LNCaP clone FGC (cell line): ENCODE measurements around the gene APOA5.
"Not testable (repeated sequence)": the region's sequence is repeated elsewhere in the genome, so short reads cannot be mapped to it uniquely, and the experiment has no call there.

ENCODE experiments used
- DNase-seq: peaks from one replicate; pipeline ENCODE4 v3.0.0-alpha.2; 2011; ENCODE audit warnings: low read depth
- H3K4me3 ChIP-seq: 2 replicates; pipeline ENCODE4 v1.5.1; 2011; ENCODE audit warnings: mild to moderate bottlenecking, low read depth, low read length, control low read depth
- CTCF ChIP-seq: IDR thresholded peaks from 2 replicates; pipeline ENCODE4 v1.5.1; 2012; ENCODE audit warnings: mild to moderate bottlenecking; ENCODE audit not compliant: control insufficient read depth, insufficient read depth; ENCODE audit errors: extremely low read depth

Gene APOA5

GRCh38 chr11:116807601-116808261 lies 16.1 kb upstream of the APOA5 start:
- no peak for TF ChIP-seq CTCF
- no peak for DNase-seq

DNA sequence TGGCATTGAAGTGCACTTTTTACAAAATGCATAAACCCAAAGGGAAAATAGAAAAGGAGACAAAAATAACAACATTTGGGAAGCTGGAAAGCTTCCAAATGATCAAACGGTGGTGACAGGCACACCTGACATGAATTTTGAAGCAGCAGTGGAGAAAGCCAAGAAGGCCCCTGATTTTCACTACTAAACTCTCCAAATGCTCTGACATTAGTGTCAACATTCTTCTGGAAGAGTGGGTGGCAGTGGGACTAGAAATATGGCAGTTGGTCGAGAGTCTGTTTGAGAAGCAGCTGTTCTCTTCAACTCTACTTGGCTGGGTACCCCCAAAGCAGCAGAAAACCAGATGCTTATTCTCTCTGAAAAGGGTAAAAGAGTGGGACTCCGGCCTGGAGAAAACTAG lies 12.3 kb upstream of the APOA5 start:
- no peak for DNase-seq
- no peak for TF ChIP-seq CTCF
- H3K4me3 ChIP-seq, result no peak overlapping the region

More at GRCh38 chr11:116807601-116808261, 16.1 kb upstream of the APOA5 start:
- H3K4me3 ChIP-seq, result no peak overlapping the region

- DNase-seq, H3K4me3 ChIP-seq: not testable (repeated sequence)
These were observed 10.0 kb upstream of the APOA5 start for GRCh38 chr11:116801662-116802061.

DNA sequence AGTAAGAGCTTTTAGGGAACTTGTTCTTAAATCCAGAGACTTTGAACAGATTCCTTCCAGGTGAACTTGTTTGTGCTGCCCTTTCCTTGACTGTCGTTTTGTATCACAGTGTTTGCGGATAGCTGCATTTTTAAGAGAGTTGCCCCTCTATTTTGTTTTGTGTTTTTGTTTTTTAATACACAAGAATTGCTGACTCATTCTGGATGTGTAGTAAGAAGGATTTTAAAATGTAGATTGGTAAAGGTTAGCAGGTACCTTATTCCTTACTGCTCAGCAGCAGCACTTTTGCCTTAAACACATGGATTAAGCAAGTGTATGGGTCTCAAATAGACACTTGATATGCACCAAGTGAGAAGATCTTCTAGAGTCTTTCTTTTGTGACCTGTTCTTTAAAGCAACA lies 8.9 kb upstream of the APOA5 start:
- H3K4me3 ChIP-seq, result no peak overlapping the region
- TF ChIP-seq CTCF, result no peak
- DNase-seq, result no peak

DNA sequence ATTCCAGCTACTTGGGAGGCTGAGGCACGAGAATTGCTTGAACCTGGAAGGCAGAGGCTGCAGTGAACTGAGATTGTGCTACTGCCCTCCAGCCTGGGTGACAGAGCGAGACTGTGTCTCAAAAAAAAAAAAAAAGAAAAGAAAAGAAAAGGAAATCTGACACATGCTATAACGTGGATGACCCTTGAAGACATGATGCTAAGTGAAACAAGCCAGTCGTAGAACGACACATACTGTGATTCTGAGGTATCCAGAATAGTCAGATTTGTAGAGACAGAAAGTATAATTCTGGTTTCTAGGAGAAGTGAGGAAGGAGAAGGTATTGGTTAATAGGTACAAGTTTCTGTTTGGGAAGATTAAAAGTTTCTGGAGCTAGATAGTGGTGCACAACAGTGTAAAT lies 6.7 kb upstream of the APOA5 start:
- DNase-seq, result no peak
- no peak for TF ChIP-seq CTCF
- no peak overlapping the region for H3K4me3 ChIP-seq

DNA sequence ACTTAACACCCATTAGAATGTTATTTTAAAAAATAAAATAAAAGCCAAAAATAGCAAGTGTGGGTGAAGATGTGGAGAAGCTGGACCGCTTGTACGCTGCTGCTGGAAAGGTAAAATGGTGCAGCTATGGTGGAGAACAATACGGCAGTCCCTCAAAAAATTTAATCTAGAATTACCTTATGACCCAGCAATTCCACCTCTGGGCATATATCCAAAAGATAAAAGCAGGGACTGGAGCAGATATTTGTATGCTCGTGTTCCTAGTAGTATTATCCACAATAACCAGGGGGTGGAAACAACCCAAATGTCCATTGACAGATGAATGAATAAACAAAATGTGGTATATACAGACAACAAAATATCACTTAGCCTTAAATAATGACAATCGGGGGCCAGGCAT lies 6.1 kb upstream of the APOA5 start:
- H3K4me3 ChIP-seq, result no peak overlapping the region
- TF ChIP-seq CTCF, result no peak
- no peak for DNase-seq

DNA sequence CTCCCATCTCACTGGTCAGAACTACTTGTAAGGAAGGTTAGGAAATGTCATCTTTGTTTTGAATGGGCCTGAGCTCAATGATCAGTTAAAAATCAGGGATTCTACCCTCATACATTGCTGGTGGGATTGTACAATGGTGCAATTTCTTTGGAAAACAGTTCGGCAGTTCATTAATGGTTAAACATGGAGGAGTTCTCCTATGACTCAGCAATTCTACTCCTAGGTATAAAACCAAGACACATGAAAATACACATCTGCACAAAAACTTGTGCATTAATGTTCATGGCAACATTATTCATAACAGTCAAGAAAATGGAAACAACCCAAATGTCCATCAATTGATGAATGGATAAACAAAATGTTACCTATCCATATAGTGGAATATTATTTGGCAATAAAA lies 4.9 kb upstream of the APOA5 start:
- no peak for DNase-seq
- H3K4me3 ChIP-seq, result no peak overlapping the region
- no peak for TF ChIP-seq CTCF
